CD4-positive, alpha-beta T cell treated with Interferon gamma for 1 hour (primary cell): ENCODE data around the gene SCFD1.

ENCODE experiments used
- DNase-seq: peaks from one replicate; pipeline ENCODE4 v3.0.0-alpha.2; 2020

SCFD1 gene

DNA sequence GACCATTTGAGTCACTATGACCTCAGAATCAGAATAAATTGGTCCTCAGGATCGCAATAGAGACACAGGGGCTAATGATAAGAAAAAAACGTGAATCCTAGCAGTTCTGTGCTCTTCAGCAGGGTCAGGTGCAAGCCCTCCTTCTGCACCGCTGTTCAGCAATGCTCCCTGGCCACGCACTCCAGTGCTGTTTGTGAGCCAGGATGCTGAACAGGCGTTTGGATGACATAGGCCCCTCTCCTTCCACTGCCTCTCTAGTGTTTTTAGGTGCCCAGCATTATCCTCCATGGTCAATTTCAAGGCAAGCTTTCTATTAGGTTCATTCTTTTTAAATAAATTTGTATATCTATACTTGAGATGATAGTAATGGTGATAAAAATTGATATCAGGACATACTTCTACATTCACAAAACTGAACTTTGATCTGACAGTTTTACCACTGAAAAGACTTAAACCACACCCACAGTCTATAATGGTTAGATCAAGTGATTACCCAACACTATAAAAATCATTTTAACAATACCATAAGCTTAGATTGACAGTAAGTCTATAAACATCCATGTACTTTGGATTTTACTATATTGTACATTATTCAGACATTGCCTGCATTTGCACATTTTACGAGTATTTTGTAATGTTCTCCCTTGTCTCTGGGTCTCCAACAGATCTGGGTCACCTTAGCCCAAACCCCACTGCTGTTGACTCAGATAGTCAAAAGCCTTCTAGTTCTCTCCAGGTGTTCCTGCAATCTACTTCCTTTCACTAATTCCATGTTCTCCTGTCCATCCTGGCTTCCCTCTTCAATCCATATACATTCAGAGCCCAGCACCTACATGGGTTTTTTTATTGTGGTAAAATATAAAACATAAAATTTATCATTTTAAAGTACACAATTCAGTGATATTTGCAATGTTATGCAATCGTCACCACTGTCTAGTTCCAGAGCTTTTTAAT is 137.3 kb downstream of the SCFD1 start:
- no peak for DNase-seq

DNA sequence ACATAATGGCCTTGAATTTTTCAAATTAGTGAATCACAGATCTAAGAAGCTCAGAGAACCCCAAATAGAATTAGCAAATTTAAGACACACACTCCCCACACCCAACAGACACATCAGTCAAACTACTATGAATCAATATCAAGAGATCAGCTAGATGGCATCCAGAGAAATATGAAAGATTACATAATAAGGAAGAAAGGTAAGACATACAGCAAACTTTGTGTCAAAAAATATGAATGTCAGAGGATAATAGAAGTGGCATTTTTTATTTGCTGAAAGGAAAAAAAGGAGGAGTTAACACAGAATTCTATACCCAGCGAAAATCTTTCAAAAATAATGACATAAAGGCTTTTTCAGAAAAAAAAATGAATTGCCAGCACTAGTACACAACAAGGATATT is 141.8 kb downstream of the SCFD1 start:
- no peak for DNase-seq

DNA sequence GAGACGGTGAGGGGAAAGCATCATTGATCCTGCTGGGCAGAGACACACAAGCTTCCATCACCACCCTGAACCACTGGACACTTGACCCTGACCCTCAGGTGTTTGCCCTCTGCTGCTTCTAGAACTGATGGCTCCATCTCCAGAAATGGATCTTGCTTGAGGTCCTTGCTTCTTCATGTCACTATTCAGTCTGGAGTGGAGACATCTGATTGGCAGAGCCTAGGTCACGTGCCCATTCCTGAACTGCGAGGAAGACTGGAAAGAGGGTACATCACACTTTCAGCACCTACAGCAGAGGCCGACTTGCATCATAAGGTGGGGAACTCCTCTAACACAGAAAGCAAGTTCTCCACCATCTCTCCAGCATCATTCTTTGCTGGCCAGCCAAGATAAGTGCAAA is 145.5 kb downstream of the SCFD1 start:
- DNase-seq = no peak

DNA sequence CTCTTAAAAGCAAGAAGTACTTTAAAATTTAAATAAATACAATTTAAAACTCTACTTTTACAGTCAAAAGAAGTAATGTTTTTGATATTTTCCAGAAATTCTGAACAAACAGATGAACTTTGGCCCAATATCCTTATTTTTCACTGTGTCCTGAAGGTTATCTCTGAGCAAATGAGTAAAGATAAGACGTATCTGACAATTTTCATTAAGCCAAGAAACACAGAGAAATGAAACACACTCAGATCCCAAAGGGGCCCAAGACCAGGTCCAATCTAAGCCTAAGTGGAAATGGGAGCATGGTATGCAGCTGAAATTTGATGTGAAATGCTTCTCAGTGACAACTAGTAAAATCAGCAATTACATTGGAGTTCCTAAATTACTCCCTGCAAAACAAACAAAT is 146.7 kb downstream of the SCFD1 start:
- no peak for DNase-seq

DNA sequence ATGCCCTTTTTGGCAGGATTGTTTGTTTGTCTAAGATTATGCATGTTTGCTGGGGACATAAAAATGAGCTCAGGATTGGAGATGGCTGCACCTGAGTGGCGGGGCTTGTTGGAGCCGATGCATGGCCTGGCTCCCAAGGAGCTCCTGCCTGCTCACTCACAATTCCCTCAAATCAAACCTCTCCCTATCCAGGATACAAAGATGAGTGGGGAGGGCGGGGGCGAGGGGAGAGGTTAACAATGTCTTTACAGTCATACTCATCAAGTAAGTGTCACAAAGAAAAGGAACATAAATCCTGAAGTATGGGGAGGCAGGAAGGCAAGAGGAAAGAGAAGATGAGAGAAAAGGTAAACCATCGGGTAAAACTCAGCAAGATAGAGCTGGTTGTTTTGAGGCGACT is 148.3 kb downstream of the SCFD1 start:
- no peak for DNase-seq

DNA sequence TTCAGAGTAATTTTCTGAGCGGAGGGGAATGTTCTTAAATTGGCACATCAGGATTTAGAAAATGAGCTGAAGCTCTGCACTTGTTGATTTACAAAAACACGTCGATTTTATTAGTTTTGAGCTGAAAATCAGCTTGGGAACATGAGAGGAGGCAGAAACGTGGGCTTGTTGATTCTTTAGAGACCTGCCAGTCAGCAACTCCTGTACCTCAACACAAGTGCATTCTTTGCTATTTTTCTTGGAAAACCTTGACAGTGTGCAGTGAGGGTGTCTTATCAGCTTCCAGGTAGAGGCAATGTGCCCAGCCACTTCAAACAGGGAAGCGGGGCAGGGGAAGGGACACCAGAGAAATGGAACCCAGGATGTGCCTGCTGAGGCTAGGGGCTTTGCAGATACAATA is 149.5 kb downstream of the SCFD1 start:
- DNase-seq = no peak

DNA sequence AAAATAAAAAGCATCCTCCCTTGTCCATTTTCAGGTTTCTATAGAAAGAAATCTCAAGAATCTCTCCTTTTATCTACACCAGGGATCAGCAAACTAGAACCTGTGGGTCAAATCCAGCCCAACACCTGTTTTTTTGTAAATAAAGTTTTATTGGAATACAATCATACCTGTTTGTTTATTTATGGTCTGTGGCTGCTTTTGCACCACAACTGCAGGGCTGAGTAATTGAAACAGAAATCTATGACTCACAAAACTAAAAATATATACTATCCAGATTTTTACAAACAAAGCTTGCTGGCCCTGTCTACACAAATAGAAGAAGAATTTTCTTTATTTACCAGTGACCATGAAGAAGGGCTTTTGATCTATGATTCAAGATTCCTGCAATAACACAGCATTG is 157.1 kb downstream of the SCFD1 start:
- no peak for DNase-seq
